MCF 10A (cell line): Measurements from ENCODE around the gene MRPS33. TPM values are rescaled to one million over a fixed set of nuclear protein-coding genes. Genes with fewer than 3 reads are reported as not detected.
A peak's percentile ranks its signal among the peaks of the same experiment; 100 is the strongest.

Experiments
- Bru-seq: library from RNA; stranded (reverse); fragments of 400-500 nt; gene quantifications from one replicate; lab custom pipeline; 2021; lab: Mats Ljungman, UMichigan
- BruChase-seq, 2 experiments: library from RNA; stranded (reverse); fragments of 400-500 nt; gene quantifications; one replicate each; lab custom pipeline; 2021; lab: Mats Ljungman, UMichigan
- BruUV-seq: library from RNA; stranded (reverse); fragments of 400-500 nt; replicated peaks from 2 replicates; lab custom pipeline; 2021; lab: Mats Ljungman, UMichigan
- CTCF ChIA-PET: fragments of 300-600 bp; sonication (Branson Sonifier 250); formaldehyde crosslinking; extraction: SDS; loops from one replicate; lab custom pipeline; 2021; ENCODE audit warnings: antibody characterized with exemption, inconsistent platforms; lab: Yijun Ruan, JAX
- POLR2A ChIA-PET: fragments of 300-600, 350-650 bp; sonication (Branson Sonifier 250); formaldehyde crosslinking; extraction: SDS; loops from one replicate; lab custom pipeline; 2020; ENCODE audit warnings: antibody characterized with exemption, inconsistent platforms; lab: Yijun Ruan, JAX
- DNase-seq: peaks from one replicate; pipeline ENCODE4 v3.0.0-alpha.2; 2018; ENCODE audit not compliant: unreplicated experiment
- H3K27ac Mint-ChIP-seq: one replicate; pipeline ENCODE4 v1.8.0; 2022; ENCODE audit warnings: mild to moderate bottlenecking, low read depth, mixed read lengths; ENCODE audit not compliant: unreplicated experiment
- H3K27me3 Mint-ChIP-seq: one replicate; pipeline ENCODE4 v1.8.0; 2022; ENCODE audit warnings: mixed read lengths; ENCODE audit not compliant: insufficient read depth, unreplicated experiment
- H3K36me3 Mint-ChIP-seq: one replicate; pipeline ENCODE4 v1.8.0; 2022; ENCODE audit warnings: mild to moderate bottlenecking, moderate library complexity, mixed read lengths; ENCODE audit not compliant: insufficient read depth, unreplicated experiment
- H3K4me1 Mint-ChIP-seq: one replicate; pipeline ENCODE4 v1.8.0; 2022; ENCODE audit warnings: mixed read lengths; ENCODE audit not compliant: insufficient read depth, unreplicated experiment
- H3K4me3 Mint-ChIP-seq: one replicate; pipeline ENCODE4 v1.8.0; 2022; ENCODE audit warnings: mild to moderate bottlenecking, moderate library complexity, mixed read lengths; ENCODE audit not compliant: unreplicated experiment
- H3K9me3 Mint-ChIP-seq: one replicate; pipeline ENCODE4 v1.8.0; 2022; ENCODE audit warnings: mixed read lengths; ENCODE audit not compliant: unreplicated experiment
- intact Hi-C: fragments of 100-400 bp; cut with micrococcal nuclease; formaldehyde crosslinking; loops from 2 replicates; pipeline ENCODE4 v1.14.1; 2022
- long read RNA-seq: library from polyadenylated mRNA; stranded (forward); transcript quantifications from one replicate; pipeline ENCODE4 v2.0.0, GENCODE V29; 2022
- total RNA-seq: library from RNA; stranded (reverse); gene quantifications from 2 replicates; pipeline ENCODE4 v1.2.3, GENCODE V29; 2022
- TF ChIP-seq, protein P1 (sequence below): fragments of 200-600 bp; IDR thresholded peaks from one replicate; pipeline ENCODE4 v1.8.0; 2022; ENCODE audit warnings: antibody characterized with exemption, mild to moderate bottlenecking; ENCODE audit not compliant: unreplicated experiment

The MRPS33 gene
- total RNA-seq = 49.7 and 58.6 TPM in 2 replicates
- percentile 77 among the genes with signal in this experiment for Bru-seq, nascent RNA
- BruChase-seq, experiment 1, labeled RNA remaining after a 6-hour chase = percentile 81 among the genes with signal in this experiment
- percentile 71 among the genes with signal in this experiment for BruChase-seq, experiment 2, labeled RNA remaining after a 2-hour chase
- long read RNA-seq, full-length matches to known transcripts = 70 of 79 reads
- long read RNA-seq, partial matches to known transcripts = 3 of 79 reads
- long read RNA-seq, other reads (novel, unspliced or antisense) = 6 of 79 reads

DNA sequence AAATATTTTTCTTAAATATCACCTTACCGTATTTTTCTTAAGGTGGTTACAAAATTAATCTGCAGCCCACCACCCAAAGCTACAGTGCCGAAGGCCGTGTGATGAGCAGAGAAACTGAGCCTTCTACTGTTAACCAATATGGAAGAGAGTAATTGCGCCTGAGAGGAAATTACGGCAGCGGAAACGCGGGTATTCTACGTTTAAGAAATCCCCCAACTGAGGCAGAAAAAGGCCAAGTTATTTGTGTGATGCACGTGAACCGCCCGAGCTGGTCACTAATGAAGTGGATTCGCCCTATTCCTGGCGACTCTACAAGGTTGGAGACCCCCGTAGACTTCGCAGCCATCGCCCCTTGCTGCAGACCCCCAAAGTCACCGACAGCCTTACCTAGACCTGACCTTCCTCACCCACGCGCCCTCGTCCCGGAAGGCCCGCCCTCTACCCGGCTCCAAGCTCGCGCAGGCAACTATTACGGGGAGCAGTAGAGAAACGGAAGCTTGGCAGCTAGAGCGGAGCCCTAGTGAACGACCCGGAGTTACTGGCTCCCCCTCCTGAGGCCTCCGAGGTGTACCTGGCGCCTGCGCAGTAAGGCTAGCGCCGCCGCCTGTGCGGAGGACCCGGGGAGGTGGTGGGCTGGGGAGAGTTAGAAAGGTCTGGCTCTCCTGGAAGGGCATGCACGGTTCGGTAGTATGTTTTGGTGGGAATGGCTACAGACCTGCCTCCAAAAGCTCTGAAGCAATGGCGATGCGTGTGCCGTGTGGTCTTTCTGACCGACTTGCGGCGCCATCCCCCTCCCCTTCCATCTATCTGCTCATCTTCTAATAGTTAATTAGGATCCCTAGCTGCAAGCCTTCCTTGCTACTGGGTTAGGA is at the start of gene MRPS33:
Gene MRPS33 (minus strand): TSS at position 429 of the 872 bp plus-strand sequence. CDS start 4,319 bp downstream, outside the sequence.
- Mint-ChIP-seq H3K4me3 (peak within 1 kb of the TSS; percentile 85), H3K36me3 (peaks cover 10% of the 10 kb centered on the region), H3K4me1 (peaks cover 16% of the 10 kb centered on the region), H3K27me3 (peaks cover 20% of the 10 kb centered on the region), H3K9me3 (peaks cover 7% of the 10 kb centered on the region), H3K27ac (peak within 1 kb of the TSS; percentile 97)
- TF ChIP-seq, protein P1, sequence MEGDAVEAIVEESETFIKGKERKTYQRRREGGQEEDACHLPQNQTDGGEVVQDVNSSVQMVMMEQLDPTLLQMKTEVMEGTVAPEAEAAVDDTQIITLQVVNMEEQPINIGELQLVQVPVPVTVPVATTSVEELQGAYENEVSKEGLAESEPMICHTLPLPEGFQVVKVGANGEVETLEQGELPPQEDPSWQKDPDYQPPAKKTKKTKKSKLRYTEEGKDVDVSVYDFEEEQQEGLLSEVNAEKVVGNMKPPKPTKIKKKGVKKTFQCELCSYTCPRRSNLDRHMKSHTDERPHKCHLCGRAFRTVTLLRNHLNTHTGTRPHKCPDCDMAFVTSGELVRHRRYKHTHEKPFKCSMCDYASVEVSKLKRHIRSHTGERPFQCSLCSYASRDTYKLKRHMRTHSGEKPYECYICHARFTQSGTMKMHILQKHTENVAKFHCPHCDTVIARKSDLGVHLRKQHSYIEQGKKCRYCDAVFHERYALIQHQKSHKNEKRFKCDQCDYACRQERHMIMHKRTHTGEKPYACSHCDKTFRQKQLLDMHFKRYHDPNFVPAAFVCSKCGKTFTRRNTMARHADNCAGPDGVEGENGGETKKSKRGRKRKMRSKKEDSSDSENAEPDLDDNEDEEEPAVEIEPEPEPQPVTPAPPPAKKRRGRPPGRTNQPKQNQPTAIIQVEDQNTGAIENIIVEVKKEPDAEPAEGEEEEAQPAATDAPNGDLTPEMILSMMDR = peak; percentile 37
- ChIA-PET POLR2A (interaction anchor here (0.5 to 2.4 kb wide), 21 partner anchors 13 to 727 kb away, joined by 3 to 31 read pairs (median 4); partner anchors contain the start of genes AGK, BRAF and SSBP1), CTCF (interaction anchor here (0.5 to 5.7 kb wide), 29 partner anchors 10 to 994 kb away, joined by 3 to 145 read pairs (median 4); partner anchors contain the start of genes ADCK2 and BRAF)
- BruUV-seq = TSS peak; percentile 79
- intact Hi-C loops = loop anchor here (1.0 to 10.0 kb wide), 4 partner anchors 337 to 720 kb away; partner anchors contain the start of gene SSBP1
- peak; percentile 95 for DNase-seq

DNA sequence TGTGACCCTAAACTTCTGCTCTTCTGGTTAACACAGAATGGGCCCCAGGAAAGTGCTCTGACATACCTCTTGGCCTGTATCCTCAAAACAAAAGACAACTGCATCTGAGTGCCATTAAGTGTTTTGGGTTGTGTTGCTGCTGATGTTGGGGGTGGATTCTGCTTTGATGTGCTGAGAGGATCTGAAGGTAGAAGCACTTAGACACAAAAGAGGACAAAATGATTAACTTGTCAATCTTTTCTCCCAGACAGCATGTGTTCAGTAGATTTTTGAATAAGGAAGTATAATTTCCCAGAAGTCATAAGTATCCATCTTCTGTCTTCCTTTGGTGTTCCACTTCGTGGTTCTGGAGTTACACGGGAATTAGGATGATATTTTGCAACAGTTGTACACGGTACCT is 43.0 kb upstream of the MRPS33 start:
- TF ChIP-seq, protein P1 = no peak
- DNase-seq = no peak
- no peaks in the 10 kb centered on the region for H3K36me3 Mint-ChIP-seq
- intact Hi-C loops = no loop called here
- CTCF ChIA-PET = no interaction called here
- H3K27ac Mint-ChIP-seq = no peak overlapping the region
- no peaks in the 10 kb centered on the region for H3K9me3 Mint-ChIP-seq
- POLR2A ChIA-PET = no interaction called here
- H3K4me1 Mint-ChIP-seq = no peaks in the 10 kb centered on the region
- BruUV-seq = no TSS peak
- no peak overlapping the region for H3K4me3 Mint-ChIP-seq
- H3K27me3 Mint-ChIP-seq = no peaks in the 10 kb centered on the region

DNA sequence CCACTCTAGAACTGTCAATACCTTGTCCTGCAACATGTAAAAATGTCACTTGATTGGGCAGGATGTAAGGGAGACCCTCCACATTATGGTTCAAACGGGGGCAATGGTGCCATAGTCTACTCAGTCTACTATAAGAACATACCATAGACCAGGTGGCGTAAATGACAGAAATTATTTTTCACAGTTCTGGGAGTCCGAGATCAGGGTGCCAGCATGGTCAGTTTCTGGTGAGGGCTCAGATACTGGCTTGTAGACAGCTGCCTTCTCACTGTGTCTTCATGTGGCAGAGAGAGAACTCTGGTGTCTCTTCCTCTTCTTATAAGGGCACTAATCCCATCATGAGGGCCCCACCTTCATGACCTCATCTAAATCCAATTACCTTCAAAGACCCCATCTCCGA is 40.4 kb upstream of the MRPS33 start:
- POLR2A ChIA-PET = no interaction called here
- no peak overlapping the region for H3K4me3 Mint-ChIP-seq
- BruUV-seq = no TSS peak
- CTCF ChIA-PET = no interaction called here
- TF ChIP-seq, protein P1 = no peak
- DNase-seq = no peak
- H3K27ac Mint-ChIP-seq = no peak overlapping the region
- no peaks in the 10 kb centered on the region for H3K36me3 Mint-ChIP-seq
- intact Hi-C loops = no loop called here
- H3K9me3 Mint-ChIP-seq = no peaks in the 10 kb centered on the region
- no peaks in the 10 kb centered on the region for H3K4me1 Mint-ChIP-seq
- H3K27me3 Mint-ChIP-seq = no peaks in the 10 kb centered on the region

DNA sequence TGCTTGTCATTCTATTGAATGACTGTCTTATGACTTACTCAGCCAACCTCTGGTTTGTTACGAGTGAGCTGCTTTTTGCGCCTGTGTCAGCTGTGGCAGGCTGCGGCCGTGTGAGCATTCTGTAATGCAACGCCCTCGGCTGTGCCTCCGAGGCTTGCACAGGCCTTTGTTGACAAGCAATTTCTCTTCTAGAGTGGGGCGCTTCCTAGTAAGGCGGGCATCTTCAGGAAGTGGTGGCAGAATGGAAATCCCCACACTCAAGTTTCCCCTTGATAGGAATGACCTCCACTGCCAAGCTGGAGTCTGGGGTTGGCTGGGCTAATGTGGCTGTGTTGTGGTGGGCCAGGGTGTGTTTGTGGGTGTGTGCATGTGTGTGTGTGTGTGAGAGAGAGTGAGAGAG is 38.9 kb upstream of the MRPS33 start:
- BruUV-seq = no TSS peak
- TF ChIP-seq, protein P1 = no peak
- ChIA-PET POLR2A (no interaction called here), CTCF (no interaction called here)
- intact Hi-C loops = no loop called here
- no peaks in the 10 kb centered on the region for H3K4me1 Mint-ChIP-seq
- DNase-seq = no peak
- H3K27ac Mint-ChIP-seq = no peak overlapping the region
- H3K27me3 Mint-ChIP-seq = no peaks in the 10 kb centered on the region
- no peaks in the 10 kb centered on the region for H3K9me3 Mint-ChIP-seq
- no peaks in the 10 kb centered on the region for H3K36me3 Mint-ChIP-seq
- no peak overlapping the region for H3K4me3 Mint-ChIP-seq
